Thyroid gland (tissue), 4 donors: Measurements from ENCODE around the gene ADAM33.

Experiments used
- POLR2A ChIP-seq, 2 donors: fragments of 450-650 bp; IDR thresholded peaks; one replicate each; pipeline ENCODE4 v1.6.1; 2017; ENCODE audit warnings: antibody characterized with exemption in 2 of 2, mild to moderate bottlenecking in 2 of 2, moderate library complexity in 1 of 2
- TF ChIP-seq, protein P1 (sequence below), 6 experiments: fragments of 200-600 bp in 3 of 6; fragments of 450-650 bp in 3 of 6; sonication (generic) in 3 of 6; IDR thresholded peaks; one replicate each; pipeline ENCODE4 v1.5.1; 2016 to 2019; ENCODE audit warnings: antibody characterized with exemption in 6 of 6, mild to moderate bottlenecking in 2 of 6, inconsistent platforms in 1 of 6, moderate library complexity in 1 of 6

DNA sequence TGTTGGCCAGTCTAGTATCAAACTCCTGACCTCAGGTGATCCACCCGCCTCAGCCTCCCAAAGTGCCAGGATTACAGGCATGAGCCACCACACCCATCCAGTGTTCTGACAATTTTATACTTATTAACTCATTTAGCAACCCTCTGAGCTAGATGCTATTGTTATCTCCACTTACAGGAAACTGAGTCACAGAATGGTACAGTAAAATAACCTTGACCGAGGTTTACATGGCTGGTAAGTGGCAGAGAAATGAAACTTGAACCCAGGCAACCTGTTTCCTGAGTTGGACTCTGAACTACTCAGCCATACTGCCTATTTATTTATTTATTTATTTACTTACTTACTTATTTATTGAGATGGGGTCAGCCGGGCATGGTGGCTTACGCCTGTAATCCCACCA, 37.2 kb upstream of the ADAM33 start:
- TF ChIP-seq, protein P1, sequence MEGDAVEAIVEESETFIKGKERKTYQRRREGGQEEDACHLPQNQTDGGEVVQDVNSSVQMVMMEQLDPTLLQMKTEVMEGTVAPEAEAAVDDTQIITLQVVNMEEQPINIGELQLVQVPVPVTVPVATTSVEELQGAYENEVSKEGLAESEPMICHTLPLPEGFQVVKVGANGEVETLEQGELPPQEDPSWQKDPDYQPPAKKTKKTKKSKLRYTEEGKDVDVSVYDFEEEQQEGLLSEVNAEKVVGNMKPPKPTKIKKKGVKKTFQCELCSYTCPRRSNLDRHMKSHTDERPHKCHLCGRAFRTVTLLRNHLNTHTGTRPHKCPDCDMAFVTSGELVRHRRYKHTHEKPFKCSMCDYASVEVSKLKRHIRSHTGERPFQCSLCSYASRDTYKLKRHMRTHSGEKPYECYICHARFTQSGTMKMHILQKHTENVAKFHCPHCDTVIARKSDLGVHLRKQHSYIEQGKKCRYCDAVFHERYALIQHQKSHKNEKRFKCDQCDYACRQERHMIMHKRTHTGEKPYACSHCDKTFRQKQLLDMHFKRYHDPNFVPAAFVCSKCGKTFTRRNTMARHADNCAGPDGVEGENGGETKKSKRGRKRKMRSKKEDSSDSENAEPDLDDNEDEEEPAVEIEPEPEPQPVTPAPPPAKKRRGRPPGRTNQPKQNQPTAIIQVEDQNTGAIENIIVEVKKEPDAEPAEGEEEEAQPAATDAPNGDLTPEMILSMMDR (IDR thresholded peaks at IDR 0.05), result no peak
- TF ChIP-seq POLR2A (IDR thresholded peaks at IDR 0.05), result no peak
